DMS 273 (cell line): ENCODE results near the gene KRTAP4-2.
"Not testable (repeated sequence)": the region's sequence is repeated elsewhere in the genome, so short reads cannot be mapped to it uniquely, and the experiment has no call there.

Experiments used
- DNase-seq: peaks from one replicate; lab custom pipeline; 2025; ENCODE audit not compliant: unreplicated experiment; lab: John Stamatoyannopoulos, UW

The KRTAP4-2 gene

GRCh38 chr17:41177727-41178271 lies at the start of gene KRTAP4-2:
KRTAP4-2 (minus strand) TSS chr17:41178221; CDS start chr17:41178164, 57 bp downstream.
- no peak for DNase-seq

GRCh38 chr17:41226598-41227095 lies 48.6 kb upstream of the KRTAP4-2 start, which contains the start of gene KRTAP9-2:
KRTAP9-2 (plus strand) TSS chr17:41226648; CDS start chr17:41226655, 7 bp downstream.
- DNase-seq = not testable (repeated sequence)

DNA sequence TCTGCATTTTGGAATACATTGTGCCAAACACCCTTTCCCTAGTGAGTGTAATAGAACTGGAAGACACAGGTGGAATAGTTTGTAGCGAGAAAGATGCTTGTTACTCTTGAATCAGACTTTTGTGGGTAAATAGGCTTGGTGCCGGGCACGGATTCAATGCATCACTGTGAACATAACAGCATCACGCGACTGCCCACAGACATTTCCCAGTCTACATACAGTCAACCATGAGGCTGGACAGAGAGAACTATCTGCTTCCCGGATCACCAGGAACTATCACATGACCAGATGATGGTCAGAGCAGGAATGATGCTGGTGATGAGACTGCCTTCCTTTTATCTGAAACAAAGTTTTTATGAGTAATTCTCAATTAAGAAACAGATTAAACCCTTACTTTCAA lies 48.0 kb upstream of the KRTAP4-2 start:
- no peak for DNase-seq

GRCh38 chr17:41223821-41224220 lies 45.8 kb upstream of the KRTAP4-2 start:
- DNase-seq = no peak

- no peak for DNase-seq
Measured at GRCh38 chr17:41215681-41216080, 37.7 kb upstream of the KRTAP4-2 start.

DNA sequence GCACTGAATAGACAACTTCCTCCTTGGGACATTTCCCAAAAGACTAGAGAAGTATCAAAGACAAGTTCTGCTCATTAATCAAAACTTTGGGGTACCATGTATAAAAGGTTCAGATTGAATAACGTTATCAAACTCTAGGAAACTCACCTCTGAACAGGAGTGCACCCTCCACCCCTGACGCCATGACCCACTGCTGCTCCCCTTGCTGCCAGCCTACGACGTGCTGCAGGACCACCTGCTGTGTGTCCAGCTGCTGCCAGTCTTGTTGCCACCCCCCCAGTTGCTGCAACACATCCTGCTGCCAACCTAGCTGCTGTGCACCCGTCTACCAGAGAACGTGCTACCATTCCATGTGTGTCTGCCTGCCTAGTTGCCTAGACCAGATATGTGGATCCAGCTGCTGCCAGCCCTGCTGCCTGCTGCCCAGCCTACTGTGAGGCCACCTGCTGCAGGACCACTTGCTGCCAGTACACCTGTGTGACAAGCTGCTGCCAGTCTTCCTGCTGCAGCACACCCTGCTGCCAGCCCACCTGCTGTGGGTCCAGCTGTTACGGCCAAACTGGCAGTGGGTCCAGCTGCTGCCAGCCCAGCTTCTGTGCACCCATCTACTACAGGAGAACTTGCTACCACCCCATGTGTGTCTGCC lies 34.6 kb upstream of the KRTAP4-2 start:
- DNase-seq = peak; percentile 71

- peak; percentile 12 for DNase-seq
Measured at GRCh38 chr17:41211845-41212466, 33.9 kb upstream of the KRTAP4-2 start.

- no peak for DNase-seq
Measured at GRCh38 chr17:41199421-41200078, 21.5 kb upstream of the KRTAP4-2 start.

GRCh38 chr17:41196068-41196467 lies 18.0 kb upstream of the KRTAP4-2 start:
- no peak for DNase-seq

DNA sequence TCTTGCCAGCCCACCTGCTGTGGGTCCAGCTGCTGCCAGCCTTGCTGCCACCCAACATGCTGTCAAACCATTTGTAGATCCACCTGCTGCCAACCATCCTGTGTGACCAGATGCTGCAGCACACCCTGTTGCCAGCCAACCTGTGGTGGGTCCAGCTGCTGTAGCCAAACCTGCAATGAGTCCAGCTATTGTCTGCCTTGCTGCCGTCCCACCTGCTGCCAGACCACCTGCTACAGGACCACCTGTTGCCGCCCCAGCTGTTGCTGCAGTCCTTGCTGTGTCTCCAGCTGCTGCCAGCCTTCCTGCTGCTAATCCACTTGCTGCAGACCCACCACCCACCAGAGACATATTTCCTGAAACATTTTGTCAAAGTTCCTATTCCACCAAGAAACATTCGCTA lies 12.3 kb upstream of the KRTAP4-2 start:
- DNase-seq = no peak

- not testable (repeated sequence) for DNase-seq
Measured at GRCh38 chr17:41189837-41190318, 11.9 kb upstream of the KRTAP4-2 start, which contains the start of gene KRTAP9-1. KRTAP9-1 (plus strand) TSS chr17:41189887; CDS start chr17:41189887, 0 bp downstream.

DNA sequence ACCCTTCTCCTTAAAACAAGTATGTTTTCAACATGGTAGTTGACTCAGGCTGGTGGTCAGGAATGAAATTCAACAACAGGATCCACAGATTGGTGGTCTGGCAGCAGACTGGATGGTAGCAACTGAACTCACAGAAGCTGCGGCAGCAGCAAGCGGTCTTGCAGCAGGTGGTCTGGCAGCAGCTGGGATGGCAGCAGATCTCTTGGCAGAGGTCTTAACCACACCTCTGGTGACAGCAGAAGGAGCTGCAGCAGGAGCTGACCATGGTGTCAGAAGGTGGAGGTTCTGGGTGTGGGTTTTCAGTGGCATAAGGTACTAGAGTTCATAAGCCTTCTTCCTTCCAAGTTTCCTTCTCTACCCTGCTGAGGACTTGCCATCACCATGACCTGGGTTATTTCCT lies 8.9 kb upstream of the KRTAP4-2 start:
- peak; percentile 4 for DNase-seq

DNA sequence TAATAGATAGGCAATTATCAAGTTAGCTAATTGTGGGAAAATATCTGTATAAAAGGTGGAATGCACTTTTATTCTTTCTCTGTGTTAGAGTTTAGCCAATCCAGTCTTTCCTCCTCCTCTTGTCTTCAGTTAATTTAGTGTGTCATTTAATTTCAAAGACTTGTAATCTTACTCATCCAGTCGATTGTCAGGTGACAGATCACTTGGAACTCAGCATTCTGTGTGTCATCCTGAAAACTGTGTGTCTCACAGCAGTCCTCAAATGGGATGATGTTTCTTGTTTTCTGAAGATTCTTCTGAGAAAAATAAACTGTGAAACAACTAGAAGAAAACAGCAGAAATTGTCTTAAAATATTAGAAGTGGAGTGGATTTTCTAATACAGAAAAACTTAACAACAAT lies 7.0 kb upstream of the KRTAP4-2 start:
- no peak for DNase-seq

DNA sequence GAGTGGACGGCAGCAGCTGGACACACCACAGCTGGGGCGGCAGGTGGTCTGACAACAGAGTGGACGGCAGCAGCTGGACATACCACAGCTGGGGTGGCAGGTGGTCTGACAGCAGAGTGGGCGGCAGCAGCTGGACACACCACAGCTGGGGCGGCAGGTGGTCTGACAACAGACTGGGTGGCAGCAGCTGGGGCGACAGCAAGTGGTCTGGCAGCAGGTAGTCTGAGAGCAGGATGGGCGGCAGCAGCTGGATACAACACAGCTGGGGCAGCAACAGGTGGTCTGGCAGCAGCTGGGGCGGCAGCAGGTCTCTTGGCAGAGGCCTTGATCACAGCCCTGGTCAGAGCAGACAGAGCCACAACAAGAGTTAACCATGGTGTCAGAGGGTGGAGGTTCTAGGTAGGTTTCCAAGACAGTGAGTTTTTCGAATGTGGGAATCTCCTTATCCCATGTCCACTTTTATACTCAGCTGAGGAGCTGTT lies 6.5 kb upstream of the KRTAP4-2 start, which contains the start of gene KRTAP4-1:
Gene KRTAP4-1 (minus strand): TSS at position 432 of the 482 bp plus-strand sequence. CDS start 57 bp downstream, at position 375.
- peak; percentile 12 for DNase-seq

- DNase-seq = no peak
Measured at GRCh38 chr17:41178843-41179616, 1.0 kb upstream of the KRTAP4-2 start.

DNA sequence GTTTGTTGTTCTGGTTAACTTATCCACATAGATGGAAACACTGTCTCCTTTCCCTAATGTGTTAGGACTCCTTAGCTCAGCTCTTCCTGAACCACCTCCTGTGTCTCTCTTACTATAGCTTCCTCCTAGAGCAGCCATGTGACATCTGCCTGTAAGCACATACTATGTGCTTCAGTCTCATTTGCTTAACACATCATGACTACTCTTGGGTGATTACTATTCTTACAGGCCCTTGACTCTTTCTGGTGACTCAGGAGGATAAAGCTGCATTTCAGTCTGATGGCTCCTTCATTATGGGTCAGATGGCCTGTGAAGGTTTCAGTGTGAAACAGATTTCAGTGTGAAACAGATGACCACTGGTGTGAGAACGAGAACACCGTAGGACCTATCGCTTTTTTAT lies 320 bp upstream of the KRTAP4-2 start:
- DNase-seq = no peak

GRCh38 chr17:41176744-41177387 lies 1.2 kb downstream of the KRTAP4-2 start:
- DNase-seq = no peak

DNA sequence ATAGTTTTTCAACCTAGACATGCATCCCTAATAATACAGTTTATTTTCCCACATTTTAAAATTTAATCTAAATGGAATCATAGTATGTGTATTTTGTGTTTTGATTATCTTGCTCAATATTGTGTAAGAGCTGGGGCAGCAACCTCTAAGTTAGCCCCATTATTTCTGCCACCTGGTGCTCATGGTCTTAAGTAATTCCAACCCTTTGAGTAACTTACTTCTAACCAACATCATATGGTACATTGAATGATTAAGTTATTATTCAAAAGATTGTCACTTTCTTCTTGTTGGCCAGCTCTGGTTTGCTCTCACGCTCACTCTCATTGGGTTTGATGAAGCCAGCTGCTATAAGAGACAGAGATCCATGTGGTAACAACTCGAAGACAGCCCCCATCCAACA lies 6.1 kb downstream of the KRTAP4-2 start:
- DNase-seq = no peak

- DNase-seq = no peak
Measured at GRCh38 chr17:41168121-41168520, 9.9 kb downstream of the KRTAP4-2 start, which contains the start of gene KRTAP4-3. KRTAP4-3 (minus strand) TSS chr17:41168221; CDS start chr17:41168172, 49 bp downstream.

DNA sequence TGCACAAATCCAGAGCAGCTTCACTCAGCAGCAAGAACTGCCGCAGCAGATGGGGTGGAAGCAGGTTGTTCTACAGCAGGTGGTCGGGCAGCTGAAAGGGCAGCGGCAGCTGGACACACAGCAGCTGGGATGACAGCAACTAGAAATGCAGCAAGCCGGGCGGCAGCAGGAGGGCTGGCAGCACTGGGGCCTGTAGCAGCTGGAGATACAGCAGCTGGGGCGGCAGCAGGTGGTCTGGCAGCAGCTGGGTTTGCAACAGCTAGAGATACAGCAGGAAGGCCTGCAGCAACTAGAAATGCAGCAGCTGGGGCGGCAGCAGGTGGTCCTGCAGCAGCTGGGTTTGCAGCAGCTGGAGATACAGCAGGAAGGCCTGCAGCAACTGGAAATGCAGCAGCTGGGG lies 10.5 kb downstream of the KRTAP4-2 start:
- no peak for DNase-seq
